IPS-18c (cell line): ENCODE data around the gene PIK3C3.

Experiments used
- H3K4me3 ChIP-seq: 2 replicates; pipeline ENCODE4 v1.7.0; 2013; ENCODE audit warnings: low read depth, mild to moderate bottlenecking, low read length, moderate library complexity; ENCODE audit not compliant: insufficient read depth
- H3K9me3 ChIP-seq: one replicate; pipeline ENCODE4 v1.6.1; 2013; ENCODE audit warnings: mild to moderate bottlenecking, low read length, moderate library complexity; ENCODE audit not compliant: control insufficient read depth, insufficient read depth

The PIK3C3 gene

DNA sequence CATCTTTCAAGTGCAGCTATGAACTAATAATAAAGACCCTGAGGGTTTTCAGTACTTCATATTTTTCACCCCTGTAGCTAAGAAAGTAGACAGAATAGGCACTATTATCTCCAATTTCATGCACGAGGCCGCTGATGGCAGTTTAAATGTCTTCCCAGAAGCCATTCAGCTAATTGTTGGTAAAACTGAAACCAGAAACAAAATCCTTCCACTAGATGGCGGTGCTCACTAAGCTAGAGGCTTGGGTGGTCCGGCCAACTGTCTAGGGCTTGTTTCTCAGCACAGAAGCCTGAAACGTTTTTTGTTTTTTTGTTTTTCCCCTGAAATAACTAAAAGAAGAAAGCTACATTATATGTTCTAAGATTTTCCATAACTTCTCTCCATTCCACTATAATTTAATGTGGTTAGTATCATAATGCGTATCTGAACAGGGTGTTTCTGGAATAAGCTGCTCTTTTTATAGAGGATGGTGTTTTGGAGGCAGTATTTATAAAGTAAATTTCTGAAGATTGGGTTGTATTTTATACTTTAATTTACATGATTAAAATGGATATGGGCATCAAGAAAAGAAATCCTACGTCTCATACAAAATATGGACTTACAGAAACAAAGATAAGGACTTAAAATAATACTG, 159.4 kb downstream of the PIK3C3 start:
- H3K4me3 ChIP-seq: no peak overlapping the region
- H3K9me3 ChIP-seq: no peaks in the 10 kb centered on the region

DNA sequence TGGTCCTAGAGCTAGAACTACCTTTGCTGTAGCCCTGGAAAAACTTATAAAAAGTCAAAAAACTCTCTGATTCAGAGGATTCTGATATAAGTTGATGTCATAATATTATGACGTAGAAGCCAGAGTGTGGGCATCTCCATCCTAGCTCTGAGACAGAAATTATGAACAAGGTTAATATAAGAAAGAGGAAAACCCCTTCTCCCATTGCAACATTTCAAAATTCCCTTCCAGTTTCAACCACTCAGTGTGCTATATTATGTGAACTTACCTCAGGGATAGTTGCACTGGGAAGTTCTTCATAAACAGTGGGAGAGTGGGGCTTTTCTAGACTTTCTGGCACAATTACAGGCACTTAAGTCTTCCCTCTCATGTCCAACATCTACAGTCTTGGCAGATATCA, 171.6 kb downstream of the PIK3C3 start:
- H3K9me3 ChIP-seq: no peaks in the 10 kb centered on the region

DNA sequence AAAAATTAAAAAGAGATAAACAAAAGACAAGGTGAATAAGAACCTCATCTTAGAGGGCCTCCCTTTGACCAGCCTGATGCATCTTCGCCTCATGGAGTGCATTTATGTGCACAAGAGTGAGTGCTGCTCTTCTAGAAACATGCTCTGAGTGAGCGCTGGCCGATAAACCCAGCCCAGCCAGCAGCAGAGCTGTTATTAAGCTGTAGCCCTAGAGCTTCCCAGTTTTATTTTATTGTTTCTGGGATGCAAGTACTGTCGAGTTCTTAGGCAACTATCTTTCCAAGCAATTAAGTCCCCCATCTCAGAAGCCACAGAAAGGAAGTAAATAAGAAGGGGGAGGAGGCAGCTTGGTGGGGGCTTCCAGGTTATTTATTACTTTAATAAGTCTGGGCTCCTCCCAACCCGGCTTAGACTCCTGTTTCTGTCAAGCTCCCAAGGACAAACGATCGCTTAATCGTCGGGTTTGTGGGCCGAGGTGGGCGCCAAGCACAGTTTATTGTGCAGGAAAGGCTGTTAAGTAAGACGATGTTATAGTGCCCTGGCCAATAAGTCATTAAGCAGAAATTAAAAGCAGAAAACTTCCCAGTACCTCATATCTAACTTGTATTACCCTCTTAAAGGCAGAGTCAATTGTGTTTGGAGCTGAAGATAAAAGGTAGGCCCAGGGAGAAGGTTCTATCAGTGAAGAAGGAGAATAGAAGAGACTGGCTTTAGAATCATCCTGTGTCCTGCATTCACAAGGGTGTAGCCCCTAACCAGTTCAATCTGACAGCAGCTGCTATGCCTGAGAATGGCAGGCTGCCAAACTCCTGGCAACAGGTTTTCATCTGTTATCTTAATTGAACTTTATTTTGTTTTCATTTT, 176.3 kb downstream of the PIK3C3 start:
- Histone ChIP-seq H3K9me3 (no peaks in the 10 kb centered on the region), H3K4me3 (no peak overlapping the region)

More for the DNA sequence above, 171.6 kb downstream of the PIK3C3 start:
- H3K4me3 ChIP-seq: no peak overlapping the region

DNA sequence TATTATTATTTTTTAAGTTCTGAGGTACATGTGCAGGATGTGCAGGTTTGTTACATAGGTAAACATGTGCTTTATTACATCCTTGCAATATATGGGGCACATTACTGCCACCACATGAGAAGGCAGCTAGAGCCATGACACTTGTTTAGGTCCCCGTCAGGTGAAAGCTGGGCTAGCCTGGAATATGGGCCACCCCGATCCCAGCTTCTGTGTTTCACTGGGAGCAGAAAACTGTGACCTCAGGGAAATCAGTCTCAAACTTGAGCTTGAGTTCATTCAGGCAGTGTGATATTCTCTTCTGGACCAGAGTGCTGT, 176.9 kb downstream of the PIK3C3 start:
- no peaks in the 10 kb centered on the region for H3K9me3 ChIP-seq
- H3K4me3 ChIP-seq: no peak overlapping the region
